Measurements from ENCODE around the gene ADPRM. TPM values are rescaled to one million over a fixed set of nuclear protein-coding genes. Genes with fewer than 3 reads are reported as not detected.
"Not testable (repeated sequence)": the region's sequence is repeated elsewhere in the genome, so short reads cannot be mapped to it uniquely, and the experiment has no call there.

The ADPRM gene
- total RNA-seq, 6 donors from 2014 or later = 1.7 to 18.9 (median 8.2) TPM

DNA sequence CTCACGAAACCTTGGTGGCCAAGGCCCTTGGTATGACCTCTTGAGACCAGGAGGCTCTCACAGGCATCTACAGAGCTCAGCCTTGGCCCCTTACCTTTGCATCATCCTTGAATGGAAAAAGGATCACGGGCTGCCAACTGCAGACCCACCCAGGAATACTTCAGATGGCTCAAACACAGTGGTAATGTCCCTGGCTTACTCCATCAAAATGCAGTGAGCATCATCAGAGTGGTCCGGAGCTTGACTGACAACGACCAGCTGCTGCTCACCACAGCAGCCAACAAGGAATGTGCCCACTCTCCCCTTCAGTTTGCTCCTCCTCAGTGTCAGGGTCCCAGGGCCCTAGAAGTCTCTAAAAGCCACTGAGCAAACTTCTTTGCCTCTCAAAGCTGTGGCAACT is 22.7 kb upstream of the ADPRM start:
- no peaks in the 10 kb centered on the region for H3K4me1 ChIP-seq
- DNase-seq (no peak), ATAC-seq (ENCODE audit: low FRiP score in 2 of 2) (no peak)
- H3K27me3 ChIP-seq = no peaks in the 10 kb centered on the region
- H3K4me3 ChIP-seq = no peak overlapping the region
- peaks cover 2 to 39% (median 20%) of the 10 kb centered on the region in 4 donors for H3K36me3 ChIP-seq
- TF ChIP-seq, protein P1, sequence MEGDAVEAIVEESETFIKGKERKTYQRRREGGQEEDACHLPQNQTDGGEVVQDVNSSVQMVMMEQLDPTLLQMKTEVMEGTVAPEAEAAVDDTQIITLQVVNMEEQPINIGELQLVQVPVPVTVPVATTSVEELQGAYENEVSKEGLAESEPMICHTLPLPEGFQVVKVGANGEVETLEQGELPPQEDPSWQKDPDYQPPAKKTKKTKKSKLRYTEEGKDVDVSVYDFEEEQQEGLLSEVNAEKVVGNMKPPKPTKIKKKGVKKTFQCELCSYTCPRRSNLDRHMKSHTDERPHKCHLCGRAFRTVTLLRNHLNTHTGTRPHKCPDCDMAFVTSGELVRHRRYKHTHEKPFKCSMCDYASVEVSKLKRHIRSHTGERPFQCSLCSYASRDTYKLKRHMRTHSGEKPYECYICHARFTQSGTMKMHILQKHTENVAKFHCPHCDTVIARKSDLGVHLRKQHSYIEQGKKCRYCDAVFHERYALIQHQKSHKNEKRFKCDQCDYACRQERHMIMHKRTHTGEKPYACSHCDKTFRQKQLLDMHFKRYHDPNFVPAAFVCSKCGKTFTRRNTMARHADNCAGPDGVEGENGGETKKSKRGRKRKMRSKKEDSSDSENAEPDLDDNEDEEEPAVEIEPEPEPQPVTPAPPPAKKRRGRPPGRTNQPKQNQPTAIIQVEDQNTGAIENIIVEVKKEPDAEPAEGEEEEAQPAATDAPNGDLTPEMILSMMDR (IDR thresholded peaks at IDR 0.05) = no peak
- TF ChIP-seq POLR2AphosphoS5 (IDR thresholded peaks at IDR 0.05) (no peak), EP300 (IDR thresholded peaks at IDR 0.05) (no peak), POLR2A (IDR thresholded peaks at IDR 0.05) (no peak)
- H3K9me3 ChIP-seq = no peaks in the 10 kb centered on the region
- H3K27ac ChIP-seq = no peak overlapping the region
- 90 to 100% methylated on average over 2 to 4 of the region's 4 CpGs for WGBS, 2 donors

DNA sequence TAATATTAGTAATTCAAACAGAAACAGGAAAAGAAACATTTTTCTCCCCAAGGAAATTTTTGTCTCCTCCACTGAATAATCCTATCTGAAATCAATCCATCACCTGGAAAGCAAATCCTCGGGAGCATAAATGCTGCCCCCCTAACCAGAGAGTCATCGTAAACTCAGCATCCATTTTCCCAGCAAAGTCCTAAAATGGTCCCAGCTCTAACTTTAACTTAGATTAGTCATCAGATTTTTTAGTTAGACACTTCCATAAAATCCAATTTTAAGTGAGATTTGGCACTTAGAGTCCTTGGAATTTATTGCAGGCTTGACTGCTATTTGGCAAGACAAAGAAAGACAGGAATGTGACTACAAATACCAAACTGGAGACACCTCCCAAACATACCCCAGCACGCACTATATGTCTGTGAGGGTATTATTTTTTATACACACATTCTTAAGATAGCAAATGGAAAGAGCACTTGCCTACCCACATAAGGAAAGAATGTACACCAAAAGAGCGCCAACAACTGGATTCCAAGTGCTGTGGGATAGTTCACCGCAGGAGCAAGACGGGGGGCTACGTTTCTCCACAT is 15.4 kb upstream of the ADPRM start:
- Histone ChIP-seq H3K27ac (no peak overlapping the region), H3K36me3 (peaks cover 25 to 79% (median 48%) of the 10 kb centered on the region in 4 donors), H3K4me3 (no peak overlapping the region), H3K4me1 (no peaks in the 10 kb centered on the region), H3K27me3 (no peaks in the 10 kb centered on the region), H3K9me3 (no peaks in the 10 kb centered on the region)
- no peak for ATAC-seq (ENCODE audit: low FRiP score in 2 of 2)
- TF ChIP-seq, protein P1 (IDR thresholded peaks at IDR 0.05) = no peak
- no peak for TF ChIP-seq EP300 (IDR thresholded peaks at IDR 0.05)
- no peak for TF ChIP-seq POLR2AphosphoS5 (IDR thresholded peaks at IDR 0.05)
- TF ChIP-seq POLR2A (IDR thresholded peaks at IDR 0.05) = no peak
- DNase-seq = no peak
- 81 to 84% methylated on average over 7 of the region's 7 CpGs for WGBS, 2 donors

DNA sequence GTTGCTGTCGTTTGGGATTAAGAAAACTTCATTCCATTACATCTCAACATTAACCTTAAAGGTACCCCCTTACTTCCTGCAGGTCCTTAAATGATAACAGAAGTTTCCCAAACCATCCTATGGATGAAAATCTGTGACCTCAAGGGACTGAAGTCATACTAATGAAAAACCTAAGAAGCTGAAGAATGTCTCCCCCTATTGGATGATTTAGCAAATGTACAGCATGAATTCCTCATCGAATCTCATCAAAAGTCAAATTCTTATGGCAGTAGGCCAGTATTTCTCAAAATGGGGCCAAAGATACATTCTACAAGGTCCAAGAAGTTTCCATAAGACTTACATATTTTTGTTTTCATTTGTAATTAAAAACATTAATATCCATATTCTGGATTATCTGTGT is 13.5 kb upstream of the ADPRM start:
- no peaks in the 10 kb centered on the region for H3K4me1 ChIP-seq
- DNase-seq (no peak), ATAC-seq (ENCODE audit: low FRiP score in 2 of 2) (no peak)
- peaks cover 23 to 71% (median 40%) of the 10 kb centered on the region in 4 donors for H3K36me3 ChIP-seq
- H3K9me3 ChIP-seq = no peaks in the 10 kb centered on the region
- TF ChIP-seq POLR2A (IDR thresholded peaks at IDR 0.05) = no peak
- TF ChIP-seq, protein P1 (IDR thresholded peaks at IDR 0.05) = peak in 2 of 6 experiments; percentile 12 to 15
- H3K27me3 ChIP-seq = no peaks in the 10 kb centered on the region
- H3K27ac ChIP-seq = no peak overlapping the region
- H3K4me3 ChIP-seq = no peak overlapping the region
- WGBS, 2 donors = 59 to 73% methylated on average over 2 of the region's 2 CpGs

DNA sequence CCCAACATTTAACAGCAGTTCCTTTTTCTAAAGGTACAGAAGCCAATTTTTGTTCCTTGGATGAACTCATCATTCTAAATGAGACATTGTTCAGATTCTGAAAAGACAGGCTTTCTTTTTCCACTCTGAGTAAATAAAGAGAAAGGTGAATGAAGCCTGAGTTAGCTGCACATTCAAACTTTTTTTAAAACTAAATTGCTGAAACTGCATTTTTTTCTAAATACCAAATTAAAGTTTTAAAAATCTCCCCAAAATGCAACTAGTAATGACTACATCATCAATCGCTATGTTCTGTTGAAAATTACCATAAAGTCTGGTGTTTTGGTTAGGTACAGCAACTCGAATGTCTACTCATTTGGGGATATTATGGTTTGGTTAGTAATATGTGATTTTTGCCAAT is 9.9 kb upstream of the ADPRM start:
- peaks cover 18 to 73% (median 47%) of the 10 kb centered on the region in 4 donors for H3K36me3 ChIP-seq
- no peaks in the 10 kb centered on the region for H3K9me3 ChIP-seq
- no peaks in the 10 kb centered on the region for H3K27me3 ChIP-seq
- TF ChIP-seq POLR2A (IDR thresholded peaks at IDR 0.05) (no peak), POLR2AphosphoS5 (IDR thresholded peaks at IDR 0.05) (no peak), EP300 (IDR thresholded peaks at IDR 0.05) (no peak)
- TF ChIP-seq, protein P1 (IDR thresholded peaks at IDR 0.05) = no peak
- no peak for DNase-seq
- no peak overlapping the region for H3K4me3 ChIP-seq
- WGBS, 2 donors = 91% methylated on average over 2 of the region's 2 CpGs
- no peak overlapping the region for H3K27ac ChIP-seq
- no peak for ATAC-seq (ENCODE audit: low FRiP score in 2 of 2)
- no peaks in the 10 kb centered on the region for H3K4me1 ChIP-seq

DNA sequence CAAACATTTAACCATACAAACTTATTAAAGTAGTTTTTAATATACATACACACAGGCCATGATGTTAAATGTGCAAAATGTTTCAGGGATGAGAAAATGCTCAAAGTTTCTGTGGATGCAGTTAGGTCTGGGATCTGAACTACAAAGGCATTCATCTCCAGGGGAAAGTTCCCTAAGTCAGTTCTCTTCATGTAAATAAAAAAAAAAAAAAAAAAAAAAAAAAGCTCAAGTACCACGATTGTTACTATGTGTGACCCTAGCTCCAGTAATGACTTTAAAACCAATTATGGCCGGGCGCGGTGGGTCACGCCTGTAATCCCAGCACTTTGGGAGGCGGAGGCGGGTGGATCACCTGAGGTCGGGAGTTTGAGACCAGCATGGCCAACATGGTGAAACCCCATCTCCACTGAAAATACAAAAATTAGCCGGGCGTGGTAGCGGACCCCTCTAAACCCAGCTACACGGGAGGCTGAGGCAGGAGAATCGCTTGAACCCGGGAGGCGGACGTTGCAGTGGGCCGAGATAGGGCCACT is 1.5 kb upstream of the ADPRM start:
- not testable (repeated sequence) for H3K27ac ChIP-seq; H3K27me3 ChIP-seq; ATAC-seq (ENCODE audit: low FRiP score in 2 of 2); H3K9me3 ChIP-seq
- Histone ChIP-seq H3K4me3 (peak overlapping the region in 1 of 4 donors; percentile 84), H3K36me3 (peaks cover 5 to 41% (median 28%) of the 10 kb centered on the region in 4 donors), H3K4me1 (peaks cover 13 to 28% (median 17%) of the 10 kb centered on the region in 4 donors)
- 89 to 92% methylated on average over 17 of the region's 17 CpGs for WGBS, 2 donors
- DNase-seq = peak in 1 of 2 donors; percentile 33
